GM23248 (cell line): ENCODE results near the gene TBC1D22A.

Experiments used
- EZH2 ChIP-seq: fragments of 200-600 bp; sonication (generic); IDR thresholded peaks from 2 replicates; pipeline ENCODE4 v1.6.1; 2018; ENCODE audit warnings: antibody characterized with exemption, mild to moderate bottlenecking; ENCODE audit not compliant: insufficient read depth, poor library complexity, severe bottlenecking
- EZH2phosphoT487 ChIP-seq: fragments of 200-600 bp; sonication (generic); IDR thresholded peaks from 2 replicates; pipeline ENCODE4 v1.6.1; 2018; ENCODE audit warnings: antibody characterized with exemption, moderate library complexity, mild to moderate bottlenecking, low read depth; ENCODE audit not compliant: insufficient read depth

- TF ChIP-seq EZH2: no peak
- no peak for TF ChIP-seq EZH2phosphoT487
Measured at GRCh38 chr22:47067911-47068625, 305.6 kb downstream of the TBC1D22A start.
